MM.1S (cell line): ENCODE data around the gene GRM1.

Experiments
- DNase-seq: peaks from one replicate; pipeline ENCODE4 v3.0.0-alpha.2; 2015
- H2AFZ ChIP-seq: fragments of 300-600 bp; sonication (generic); 2 replicates; pipeline ENCODE4 v1.6.0; 2016; ENCODE audit warnings: antibody characterized with exemption, low read length
- H3F3A ChIP-seq: fragments of 300-600 bp; sonication (generic); 2 replicates; pipeline ENCODE4 v1.6.1; 2016; ENCODE audit warnings: mild to moderate bottlenecking, antibody characterized with exemption, low read length, moderate library complexity, mixed read lengths; ENCODE audit not compliant: insufficient read depth
- H3K27ac ChIP-seq: fragments of 300-600 bp; sonication (generic); 2 replicates; pipeline ENCODE4 v1.5.1; 2016; ENCODE audit warnings: mild to moderate bottlenecking, low read length
- H3K27me3 ChIP-seq: fragments of 300-600 bp; sonication (generic); replicated peaks from 2 replicates; pipeline ENCODE4 v1.6.0; 2016; ENCODE audit warnings: low read length; ENCODE audit not compliant: insufficient read depth
- H3K36me3 ChIP-seq: fragments of 300-600 bp; sonication (generic); replicated peaks from 2 replicates; pipeline ENCODE4 v1.6.1; 2016; ENCODE audit warnings: mild to moderate bottlenecking, low read length, mixed read lengths; ENCODE audit not compliant: insufficient read depth
- H3K4me1 ChIP-seq: fragments of 300-600 bp; sonication (generic); 2 replicates; pipeline ENCODE4 v1.6.1; 2016; ENCODE audit warnings: low read length, mixed read lengths
- H3K4me2 ChIP-seq: fragments of 300-600 bp; sonication (generic); 2 replicates; pipeline ENCODE4 v1.6.0; 2016; ENCODE audit warnings: low read depth, low read length
- H3K4me3 ChIP-seq: fragments of 300-600 bp; sonication (generic); 2 replicates; pipeline ENCODE4 v1.5.1; 2016; ENCODE audit warnings: low read length, mixed read lengths
- H3K79me2 ChIP-seq: fragments of 300-600 bp; sonication (generic); 2 replicates; pipeline ENCODE4 v1.6.1; 2016; ENCODE audit warnings: mixed run types, low read length, mixed read lengths
- H3K9ac ChIP-seq: fragments of 300-600 bp; sonication (generic); 2 replicates; pipeline ENCODE4 v1.6.1; 2016; ENCODE audit warnings: low read length, mixed read lengths
- H3K9me2 ChIP-seq: fragments of 300-600 bp; sonication (generic); replicated peaks from 2 replicates; pipeline ENCODE4 v1.6.1; 2016; ENCODE audit warnings: mild to moderate bottlenecking, low read length, mixed read lengths; ENCODE audit not compliant: insufficient read depth
- H3K9me3 ChIP-seq: fragments of 300-600 bp; sonication (generic); replicated peaks from 2 replicates; pipeline ENCODE4 v1.6.1; 2016; ENCODE audit warnings: mild to moderate bottlenecking, low read length, mixed read lengths; ENCODE audit not compliant: insufficient read depth
- H4K20me1 ChIP-seq: fragments of 300-600 bp; sonication (generic); 2 replicates; pipeline ENCODE4 v1.6.1; 2016; ENCODE audit warnings: mild to moderate bottlenecking, low read length, moderate library complexity, mixed read lengths; ENCODE audit not compliant: insufficient read depth
- CTCF ChIP-seq: fragments of 300-600 bp; sonication (generic); IDR thresholded peaks from 2 replicates; pipeline ENCODE4 v1.5.1; 2016; ENCODE audit warnings: antibody characterized with exemption, low read length, mixed read lengths
- EZH2 ChIP-seq: fragments of 300-600 bp; sonication (generic); optimal IDR thresholded peaks from 2 replicates; pipeline ENCODE3; 2017; ENCODE audit warnings: low read depth, mild to moderate bottlenecking, antibody characterized with exemption, low read length, mixed read lengths
- EZH2phosphoT487 ChIP-seq: fragments of 300-600 bp; sonication (generic); IDR thresholded peaks from 2 replicates; pipeline ENCODE4 v1.6.1; 2018; ENCODE audit warnings: antibody characterized with exemption, low read length

Gene GRM1

GRCh38 chr6:146177785-146178184, 148.9 kb downstream of the GRM1 start:
- Histone ChIP-seq H3K36me3 (no peaks in the 10 kb centered on the region), H3K9me3 (no peaks in the 10 kb centered on the region), H3K27me3 (no peaks in the 10 kb centered on the region), H3K9ac (no peak overlapping the region), H3K4me1 (no peaks in the 10 kb centered on the region), H3K79me2 (no peaks in the 10 kb centered on the region), H3K4me2 (no peak overlapping the region), H3F3A (no peaks in the 10 kb centered on the region), H2AFZ (no peak overlapping the region), H3K27ac (no peak overlapping the region), H3K4me3 (no peak overlapping the region), H4K20me1 (no peaks in the 10 kb centered on the region), H3K9me2 (no peaks in the 10 kb centered on the region)
- TF ChIP-seq EZH2 (no peak), CTCF (no peak), EZH2phosphoT487 (no peak)
- no peak for DNase-seq

GRCh38 chr6:146183831-146184230, 155.0 kb downstream of the GRM1 start:
- Histone ChIP-seq H3F3A (no peaks in the 10 kb centered on the region), H3K27me3 (no peaks in the 10 kb centered on the region), H2AFZ (no peak overlapping the region), H3K79me2 (no peaks in the 10 kb centered on the region), H3K4me2 (no peak overlapping the region), H3K9me3 (no peaks in the 10 kb centered on the region), H3K4me3 (no peak overlapping the region), H3K4me1 (no peaks in the 10 kb centered on the region), H3K9me2 (no peaks in the 10 kb centered on the region), H3K9ac (no peak overlapping the region), H3K36me3 (no peaks in the 10 kb centered on the region), H3K27ac (no peak overlapping the region), H4K20me1 (no peaks in the 10 kb centered on the region)
- no peak for DNase-seq
- TF ChIP-seq EZH2phosphoT487 (no peak), CTCF (no peak), EZH2 (no peak)

DNA sequence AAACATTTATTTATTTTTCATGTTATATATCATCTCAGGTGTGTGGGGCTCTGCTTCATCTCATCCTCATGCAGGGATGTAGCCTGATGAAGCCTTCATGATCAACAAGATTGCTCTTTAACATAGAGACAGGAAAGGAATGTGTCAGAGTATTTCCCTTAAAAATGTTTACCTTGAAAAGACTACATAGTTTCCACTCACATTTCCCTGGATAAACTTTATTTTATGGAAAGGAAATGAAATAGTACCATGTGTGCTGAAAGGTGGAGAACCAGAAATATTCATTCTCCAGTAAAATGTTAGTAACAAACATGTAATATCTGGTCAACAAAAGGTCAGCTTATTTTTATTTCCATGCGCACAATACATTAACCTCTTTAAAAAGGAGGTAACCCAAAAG, 155.8 kb downstream of the GRM1 start:
- no peaks in the 10 kb centered on the region for H3K4me1 ChIP-seq
- DNase-seq = no peak
- H4K20me1 ChIP-seq = no peaks in the 10 kb centered on the region
- no peak overlapping the region for H3K4me3 ChIP-seq
- no peaks in the 10 kb centered on the region for H3K9me3 ChIP-seq
- TF ChIP-seq CTCF (no peak), EZH2phosphoT487 (no peak), EZH2 (no peak)
- H3K79me2 ChIP-seq = no peaks in the 10 kb centered on the region
- H3K9me2 ChIP-seq = no peaks in the 10 kb centered on the region
- H3K9ac ChIP-seq = no peak overlapping the region
- H3F3A ChIP-seq = no peaks in the 10 kb centered on the region
- no peaks in the 10 kb centered on the region for H3K36me3 ChIP-seq
- no peak overlapping the region for H2AFZ ChIP-seq
- H3K4me2 ChIP-seq = no peak overlapping the region
- H3K27ac ChIP-seq = no peak overlapping the region
- H3K27me3 ChIP-seq = no peaks in the 10 kb centered on the region

DNA sequence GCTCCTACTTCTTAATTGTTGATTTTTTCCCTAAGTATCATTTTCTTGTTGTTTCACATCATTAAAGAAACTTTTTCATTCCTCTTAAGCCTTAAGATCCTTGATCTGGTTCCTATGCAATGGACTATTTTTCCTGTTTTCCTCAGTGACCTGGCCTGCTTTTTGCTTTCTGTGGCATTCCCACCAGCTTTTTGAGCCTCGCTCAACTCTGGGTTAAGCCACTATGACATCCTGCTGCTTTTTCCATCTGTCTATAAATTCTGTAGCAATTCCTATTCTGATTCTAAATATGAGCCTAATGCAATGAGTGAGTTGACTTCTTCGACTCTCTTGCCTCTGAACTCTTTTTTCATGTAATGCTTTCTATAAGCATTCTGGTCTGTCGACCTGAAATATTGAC, 160.3 kb downstream of the GRM1 start:
- no peak overlapping the region for H3K4me2 ChIP-seq
- DNase-seq = no peak
- no peaks in the 10 kb centered on the region for H4K20me1 ChIP-seq
- no peak overlapping the region for H3K9ac ChIP-seq
- H3K4me3 ChIP-seq = no peak overlapping the region
- no peaks in the 10 kb centered on the region for H3K9me2 ChIP-seq
- TF ChIP-seq CTCF (no peak), EZH2 (no peak), EZH2phosphoT487 (no peak)
- H3K79me2 ChIP-seq = no peaks in the 10 kb centered on the region
- no peaks in the 10 kb centered on the region for H3K36me3 ChIP-seq
- no peak overlapping the region for H3K27ac ChIP-seq
- H3K9me3 ChIP-seq = no peaks in the 10 kb centered on the region
- H2AFZ ChIP-seq = no peak overlapping the region
- H3K4me1 ChIP-seq = no peaks in the 10 kb centered on the region
- H3K27me3 ChIP-seq = no peaks in the 10 kb centered on the region
- H3F3A ChIP-seq = no peaks in the 10 kb centered on the region
